ENCODE results near the gene BTBD8.

- TF ChIP-seq CTCF (IDR thresholded peaks at IDR 0.05): no peak
- no peak for TF ChIP-seq POLR2A (IDR thresholded peaks at IDR 0.05)
These were observed 5.6 kb downstream of the BTBD8 start for GRCh38 chr1:92085727-92086126.
